GM12892 (cell line): ENCODE data around the gene MMP14.

Source experiments
- POLR2A ChIP-seq: IDR thresholded peaks from 2 replicates; pipeline ENCODE4 v1.6.1; 2011; ENCODE audit warnings: low read depth, low read length, control low read depth
- TAF1 ChIP-seq: IDR thresholded peaks from 2 replicates; pipeline ENCODE4 v1.6.1; 2011; ENCODE audit warnings: low read depth, mild to moderate bottlenecking, control low read depth, low read length, borderline replicate concordance

DNA sequence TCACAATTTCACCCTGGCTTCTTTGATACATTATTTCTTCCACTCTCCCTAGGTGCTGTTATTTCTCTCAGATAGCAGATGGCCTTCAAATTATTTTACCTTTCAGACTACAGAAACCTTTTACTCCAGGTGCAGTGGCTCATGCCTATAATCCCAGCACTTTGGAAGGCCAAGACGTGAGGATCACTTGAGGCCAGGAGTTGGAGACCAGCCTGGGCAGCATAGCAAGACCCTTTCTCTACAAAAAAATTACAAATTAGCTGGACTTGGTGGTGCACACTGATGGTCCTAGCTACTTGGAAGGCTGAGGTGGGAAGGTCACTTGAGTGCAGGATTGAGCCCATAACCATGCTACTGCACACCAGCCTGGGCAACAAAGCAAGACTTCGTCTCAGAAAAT lies 44.2 kb upstream of the MMP14 start:
- TF ChIP-seq POLR2A (no peak), TAF1 (no peak)
